ENCODE measurements around the gene MAP3K2. TPM values are rescaled to one million over a fixed set of nuclear protein-coding genes. Genes with fewer than 3 reads are reported as not detected.

MAP3K2 gene
- total RNA-seq, 1 donor from 2014 or later = 73.2 TPM

DNA sequence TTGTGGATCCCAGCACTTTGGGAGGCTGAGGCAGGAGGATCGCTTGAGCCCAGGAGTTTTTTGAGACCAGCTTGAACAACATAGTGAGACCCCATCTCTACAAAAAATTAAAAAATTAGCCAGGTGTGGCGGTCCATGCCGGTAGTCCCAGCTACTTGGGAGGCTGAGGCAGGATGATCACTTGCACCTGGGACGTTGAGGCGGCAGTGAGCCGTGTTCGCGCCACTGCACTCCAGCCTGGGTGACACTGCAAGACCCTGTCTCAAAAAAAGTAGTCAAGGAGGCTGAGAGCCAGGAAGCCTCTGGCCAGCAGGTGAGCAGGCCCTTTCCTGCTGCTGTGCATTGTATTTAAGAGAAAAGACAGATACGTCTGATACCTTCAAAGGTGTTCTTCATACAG lies 19.3 kb upstream of the MAP3K2 start:
- peak; percentile 32 for DNase-seq (ENCODE audit: low spot score)

DNA sequence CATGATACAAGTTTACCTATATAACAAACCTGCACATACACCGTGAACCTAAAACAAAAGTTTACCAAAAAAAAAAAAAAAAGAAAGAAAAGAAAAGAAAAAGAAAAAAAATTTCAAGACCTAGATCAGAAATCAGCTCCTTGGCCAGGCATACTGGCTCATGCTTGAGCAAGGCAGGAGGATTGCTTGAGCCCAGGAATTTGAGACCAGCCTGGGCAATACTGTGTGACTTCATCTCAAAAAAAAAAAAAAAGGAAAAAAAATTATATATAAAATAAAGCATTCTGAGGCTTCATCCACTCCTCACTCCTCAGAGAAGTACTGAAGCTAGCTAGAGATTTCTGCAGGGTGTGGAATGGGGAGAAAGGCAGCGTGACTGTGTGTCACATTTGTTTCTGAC lies 18.7 kb upstream of the MAP3K2 start:
- no peak for DNase-seq (ENCODE audit: low spot score)

DNA sequence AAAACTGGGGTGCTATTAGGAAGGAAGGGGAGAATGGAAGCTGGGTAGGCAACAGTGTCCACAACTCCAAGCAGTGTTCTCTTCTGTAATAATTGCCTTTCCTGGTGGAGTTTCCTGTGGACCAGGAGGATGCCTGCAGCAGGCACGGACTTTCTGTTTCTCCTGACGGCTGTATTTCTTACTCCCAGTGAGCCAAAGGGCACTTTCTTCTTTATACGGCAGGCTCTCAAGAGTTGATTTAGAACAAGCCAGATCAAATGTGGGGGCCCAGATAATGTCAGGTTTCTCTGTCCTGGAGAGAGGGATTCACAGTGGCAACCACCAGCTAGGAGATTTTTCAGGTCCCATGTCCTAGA lies 17.5 kb upstream of the MAP3K2 start:
- DNase-seq (ENCODE audit: low spot score) = peak; percentile 29

DNA sequence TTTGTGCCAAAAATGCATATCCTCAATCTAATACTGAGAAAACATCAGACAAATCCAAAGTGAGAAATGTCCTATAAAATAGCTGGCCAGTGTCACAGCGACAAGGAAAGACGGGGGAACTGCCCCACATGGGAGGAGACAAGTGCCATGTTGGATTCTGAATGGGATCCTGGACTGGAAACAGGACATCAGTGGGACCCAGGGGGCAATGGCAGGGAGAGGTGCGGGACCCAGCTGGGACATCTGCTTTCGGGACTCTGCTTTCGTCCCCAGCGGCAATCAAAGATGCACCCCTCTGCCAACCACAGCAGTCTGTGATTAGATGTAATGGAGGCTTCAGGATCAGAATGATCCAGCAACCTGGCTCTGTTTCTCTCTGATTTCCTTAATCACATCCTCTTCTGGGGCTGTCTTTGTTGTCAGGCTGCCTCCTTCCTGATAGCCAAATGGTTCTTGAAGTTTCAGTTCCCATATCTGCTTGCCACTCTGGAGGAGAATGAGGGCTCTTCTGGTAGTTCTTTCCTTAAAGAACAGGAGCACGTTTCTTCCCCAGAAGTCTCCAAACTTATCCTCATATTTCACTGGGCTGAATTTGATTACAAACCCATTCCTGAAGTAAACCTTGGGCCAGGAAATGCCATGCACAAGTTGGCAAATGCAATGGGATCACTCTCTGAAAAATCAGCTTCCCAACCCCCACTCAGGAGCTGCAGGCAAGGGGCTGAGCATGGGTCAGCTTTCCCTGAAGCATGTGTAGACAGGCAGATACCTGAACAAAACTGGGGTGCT lies 16.9 kb upstream of the MAP3K2 start:
- peak; percentile 29 for DNase-seq (ENCODE audit: low spot score)

DNA sequence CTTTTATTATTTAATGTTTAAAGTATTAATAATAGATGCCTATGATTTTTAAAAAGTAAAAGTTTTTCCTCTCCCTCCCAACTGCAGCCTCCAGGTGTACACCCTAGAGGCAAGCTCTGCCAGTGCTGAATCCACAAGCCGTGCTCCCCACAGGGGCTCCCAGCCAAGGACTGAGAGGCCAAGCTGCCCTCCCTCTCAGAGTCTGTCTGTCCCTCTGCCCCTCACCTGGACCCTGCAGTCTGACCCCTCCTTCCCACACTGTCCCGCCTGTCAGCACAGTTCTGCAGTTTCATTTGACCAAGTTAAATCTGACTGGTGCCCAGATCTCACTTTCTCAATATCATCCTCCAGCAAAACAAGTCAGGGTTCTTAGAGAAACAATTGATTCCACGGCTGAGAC lies 15.7 kb upstream of the MAP3K2 start:
- DNase-seq (ENCODE audit: low spot score) = no peak

DNA sequence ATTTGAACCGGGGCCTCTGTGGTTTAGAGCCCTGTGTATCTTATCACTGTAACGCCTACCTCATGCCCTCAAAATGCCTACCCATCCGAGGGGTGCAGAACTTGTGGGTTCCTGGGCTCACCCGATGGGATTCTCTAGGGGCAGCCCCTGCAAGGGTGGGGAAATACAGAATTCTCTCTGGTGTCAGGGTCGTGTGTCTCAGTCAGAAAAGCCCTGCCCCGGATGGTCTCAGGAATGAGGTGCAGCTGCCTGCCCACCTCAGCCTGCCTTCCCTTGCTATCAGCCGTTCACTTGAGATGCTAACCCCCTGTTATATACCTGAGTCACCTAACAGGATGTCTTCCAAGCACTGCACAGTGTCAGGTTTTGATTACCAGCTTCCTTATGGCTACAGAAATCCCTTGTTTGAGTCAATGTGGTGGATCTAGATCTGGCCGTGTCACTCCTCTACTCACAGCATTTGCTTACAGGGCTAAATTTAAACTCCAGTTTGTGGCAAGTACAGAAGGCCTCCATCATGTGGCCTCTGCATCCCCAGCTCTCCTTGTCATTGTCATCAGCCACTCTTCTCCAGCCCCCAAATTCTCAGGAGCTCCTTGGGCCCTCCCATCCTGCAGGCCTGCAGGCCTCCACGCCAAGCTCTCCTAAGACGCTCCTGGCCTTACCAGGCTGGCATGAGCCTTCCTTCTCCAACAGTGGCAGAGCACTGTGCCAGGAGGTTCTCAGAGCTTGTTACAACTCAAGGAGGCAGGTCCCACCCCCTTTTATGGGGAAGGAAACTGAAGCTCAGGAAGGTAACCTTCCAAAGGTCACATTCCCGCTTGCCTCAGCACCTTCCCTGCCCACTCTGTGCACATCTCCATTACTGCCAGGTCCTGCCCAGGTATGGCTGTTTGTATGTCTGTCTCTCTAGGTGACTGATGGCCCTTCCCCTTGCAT lies 14.3 kb upstream of the MAP3K2 start:
- DNase-seq (ENCODE audit: low spot score) = no peak

DNA sequence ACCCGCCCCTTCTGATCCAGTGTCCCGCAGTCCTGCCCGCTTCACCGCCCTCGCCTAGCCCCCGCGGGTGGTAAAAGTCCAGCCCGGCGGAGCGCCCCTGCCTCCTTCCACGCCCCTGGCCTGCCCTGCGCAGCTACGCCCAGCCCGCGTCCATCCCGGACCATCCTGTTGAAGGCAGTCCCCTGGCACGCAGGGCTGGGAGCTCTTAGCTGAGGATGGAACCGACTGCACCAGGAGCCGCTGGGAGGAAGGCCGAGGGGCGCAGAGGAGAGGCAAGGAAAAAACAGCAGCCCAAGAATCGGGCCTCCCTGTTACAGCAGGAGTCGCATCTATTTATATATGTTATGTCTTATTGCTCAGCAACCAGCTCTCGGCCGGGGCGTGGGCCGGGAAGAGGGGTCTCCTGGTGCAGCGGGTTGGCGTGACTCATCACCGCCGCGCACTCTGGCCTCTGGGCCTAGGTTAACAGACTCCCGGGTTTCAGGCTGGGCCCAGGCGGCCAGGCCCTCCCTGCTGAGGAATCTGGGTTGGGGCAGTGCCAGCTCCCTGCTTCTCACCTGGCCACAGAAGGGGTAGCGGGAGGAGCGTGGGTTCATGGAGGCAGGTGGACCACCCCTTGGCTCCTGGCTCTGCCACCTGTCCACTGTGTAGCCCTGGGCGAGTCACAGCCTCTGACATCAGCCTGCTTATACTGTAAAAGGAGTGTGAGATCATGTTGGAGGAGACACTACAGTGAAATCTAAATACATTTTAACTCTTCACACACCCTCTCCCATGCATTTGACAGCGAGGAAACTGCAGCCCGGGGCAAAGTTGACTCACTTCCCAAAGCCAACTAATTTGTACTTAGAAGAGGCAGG lies 13.4 kb upstream of the MAP3K2 start:
- DNase-seq (ENCODE audit: low spot score) = no peak

DNA sequence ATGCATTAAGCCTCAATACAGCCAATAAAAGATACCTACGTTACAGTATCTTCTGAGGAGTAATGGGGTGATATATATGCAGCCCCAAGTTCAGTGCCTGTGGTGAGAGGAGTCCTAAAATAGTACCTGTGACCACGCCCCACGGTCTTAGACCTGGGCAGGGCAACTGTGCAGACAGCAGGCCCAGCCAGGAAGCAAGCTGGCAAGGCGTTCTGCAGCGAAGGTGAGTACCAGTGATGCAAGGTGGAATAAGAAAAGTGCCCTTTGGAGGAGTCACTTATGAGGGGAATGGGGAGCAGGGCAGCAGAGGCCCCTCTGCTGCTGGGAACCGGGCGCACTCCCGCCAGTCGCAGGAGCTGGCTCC lies 12.7 kb upstream of the MAP3K2 start:
- DNase-seq (ENCODE audit: low spot score) = no peak

DNA sequence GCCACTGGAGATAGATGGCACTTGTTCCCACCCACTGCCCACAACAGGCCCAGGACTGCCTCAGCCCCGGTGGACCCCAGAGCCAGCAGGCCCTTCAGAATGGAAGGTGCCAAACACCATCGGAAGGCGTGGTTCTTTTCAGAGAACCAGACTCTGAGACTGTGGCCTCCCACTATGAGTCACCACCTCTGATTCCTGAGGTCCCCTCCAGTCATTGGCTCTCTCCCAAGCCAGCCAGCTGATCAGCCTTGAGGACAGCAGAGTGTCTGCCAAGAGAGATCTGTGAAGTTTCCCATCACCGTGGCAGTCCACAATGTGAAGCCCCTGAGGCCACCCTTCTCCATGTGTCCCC lies 10.4 kb upstream of the MAP3K2 start:
- peak; percentile 86 for DNase-seq (ENCODE audit: low spot score)

DNA sequence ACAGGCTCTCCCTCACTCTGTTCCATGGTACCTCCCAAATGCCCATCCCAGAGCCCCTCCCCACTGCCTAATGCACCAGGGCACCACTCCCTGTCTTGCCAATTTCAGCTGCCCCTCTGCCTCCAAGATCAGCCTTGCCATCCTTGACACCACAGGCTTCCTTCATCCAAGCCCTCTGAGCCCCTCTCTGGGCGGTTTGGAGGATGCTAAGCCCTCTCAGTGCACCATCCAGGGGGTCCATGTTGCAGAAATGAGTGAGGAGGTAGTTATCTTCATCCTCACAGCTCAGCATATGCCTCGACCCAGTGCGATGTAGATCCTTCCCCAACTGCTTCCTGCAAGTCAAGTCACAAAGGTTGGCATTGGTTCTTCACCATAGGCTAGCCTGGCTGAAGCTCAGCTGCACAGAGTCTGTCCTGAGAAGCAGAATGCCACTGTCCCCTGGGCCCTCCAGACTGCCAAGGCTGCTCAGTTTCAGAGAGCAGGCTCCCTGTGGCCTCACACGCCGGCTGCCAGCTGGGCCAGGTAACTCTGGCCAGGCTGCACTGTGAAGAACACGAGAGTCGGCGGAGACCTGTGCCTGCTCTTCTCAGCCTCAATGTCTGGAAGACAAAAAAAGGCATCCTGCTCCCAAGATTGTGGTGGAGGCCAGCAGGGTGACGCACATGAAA lies 9.9 kb upstream of the MAP3K2 start:
- no peak for DNase-seq (ENCODE audit: low spot score)

DNA sequence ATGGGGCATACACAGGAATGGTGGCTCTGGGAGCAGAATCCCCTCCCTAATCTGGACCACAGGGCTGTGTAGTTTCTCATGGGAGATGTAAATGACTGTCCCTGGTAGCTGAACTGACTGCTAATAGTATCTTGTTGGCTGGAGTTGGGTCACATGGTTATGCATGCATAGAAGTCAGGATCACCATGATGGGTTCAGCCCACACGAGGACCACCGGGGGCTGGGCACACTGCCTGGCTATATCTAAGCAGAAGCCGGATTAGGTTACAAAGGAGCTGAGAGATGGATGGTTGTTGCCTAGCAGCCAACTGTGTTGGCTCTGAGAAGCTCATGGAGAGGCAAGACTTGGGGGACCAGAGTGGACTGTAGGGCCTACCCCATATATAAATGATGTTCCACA lies 6.7 kb upstream of the MAP3K2 start:
- no peak for DNase-seq (ENCODE audit: low spot score)

DNA sequence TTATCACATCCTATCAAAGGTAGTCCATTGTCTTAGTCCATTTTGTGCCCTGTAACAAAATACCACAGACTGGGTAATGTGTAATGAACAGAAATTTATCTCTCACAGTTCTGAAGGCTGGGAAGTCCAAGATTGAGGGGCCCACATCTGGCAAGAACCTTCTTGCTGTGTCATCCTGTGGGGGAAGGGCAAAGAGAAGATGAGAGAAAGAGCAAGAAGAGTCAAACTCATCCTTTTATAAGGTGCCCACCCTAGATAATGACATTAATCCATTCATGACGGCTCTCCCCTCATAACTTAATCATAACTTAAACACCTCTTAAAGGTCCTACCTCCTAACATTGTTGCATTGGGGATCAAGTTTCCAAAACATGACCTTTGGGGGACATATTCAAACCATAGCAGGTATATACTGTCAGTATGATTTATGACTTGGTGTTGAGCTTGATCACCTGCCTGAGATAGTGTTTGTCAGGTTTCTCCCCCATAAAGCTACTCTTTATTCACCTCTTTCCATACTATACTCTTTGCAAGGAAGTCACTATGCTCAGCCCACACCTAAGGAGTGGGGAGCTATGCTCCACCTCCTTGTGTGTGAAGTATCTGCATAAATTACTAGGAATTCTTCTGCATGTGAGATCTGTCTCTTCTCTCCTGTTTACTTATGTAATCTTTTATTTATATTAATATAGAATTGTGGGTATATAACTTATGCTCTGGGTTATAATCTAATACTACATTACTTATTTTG lies 5.2 kb upstream of the MAP3K2 start:
- DNase-seq (ENCODE audit: low spot score) = no peak

DNA sequence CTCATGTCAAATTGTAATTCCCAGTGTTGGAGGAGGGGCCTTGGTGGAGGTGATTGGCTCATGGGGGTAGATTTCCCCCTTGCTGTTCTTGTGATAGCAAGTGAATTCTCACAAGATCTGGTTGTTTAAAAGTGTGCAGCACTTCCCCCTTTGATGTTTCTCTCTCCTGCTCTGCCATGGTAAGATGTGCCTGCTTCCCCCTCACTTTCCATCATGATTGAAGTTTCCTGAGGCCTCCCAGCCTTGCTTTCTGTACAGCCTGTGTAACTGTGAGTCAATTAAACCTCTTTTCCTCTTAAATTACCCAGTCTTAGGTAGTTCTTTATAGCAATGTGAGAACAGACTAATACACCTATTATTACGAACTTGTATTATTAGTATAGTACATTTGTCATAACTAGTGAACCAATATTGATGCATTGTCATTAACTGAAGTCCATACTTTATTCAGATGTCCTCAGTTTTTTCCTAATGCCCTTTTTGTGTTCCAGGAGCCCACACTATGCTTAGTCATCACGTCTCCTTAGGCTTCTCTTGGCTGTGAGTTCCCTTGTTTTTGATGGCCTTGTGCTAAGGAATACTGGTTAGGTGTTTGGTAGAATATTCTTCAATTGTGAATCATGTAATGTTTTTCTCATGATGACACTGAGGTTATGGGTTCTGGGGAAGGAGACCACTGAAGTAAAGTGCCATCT lies 4.5 kb upstream of the MAP3K2 start:
- DNase-seq (ENCODE audit: low spot score) = no peak

DNA sequence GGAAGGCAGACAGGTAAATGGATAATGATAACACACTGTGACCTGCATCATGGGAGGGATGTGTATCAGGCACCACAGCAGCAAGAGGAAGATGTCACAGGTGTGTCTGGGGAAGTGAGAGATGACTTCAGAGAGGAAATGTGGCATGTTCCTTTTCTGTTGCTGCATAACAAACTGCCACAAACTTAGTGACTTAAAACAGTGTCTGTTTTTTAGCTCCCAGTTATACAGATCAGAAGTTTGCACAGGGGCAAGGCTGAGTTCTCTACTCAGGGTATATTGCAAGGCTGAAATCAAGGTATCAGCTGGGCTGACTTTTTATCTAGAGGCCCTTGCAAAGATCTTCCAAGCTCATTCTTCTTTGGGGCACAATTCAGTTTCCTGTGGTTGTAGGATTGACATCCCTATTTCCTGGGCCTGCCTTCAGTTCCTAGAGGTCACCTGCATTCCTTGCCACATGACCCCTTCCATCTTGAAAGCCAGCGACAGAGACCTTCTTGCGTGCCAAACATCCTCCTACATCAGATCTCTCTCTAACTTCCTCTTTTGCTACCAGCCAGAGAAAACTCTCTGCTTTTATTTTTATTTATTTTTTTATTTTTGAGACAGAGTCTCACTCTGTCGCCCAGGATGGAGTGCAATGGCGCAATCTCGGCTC lies 2.1 kb upstream of the MAP3K2 start:
- DNase-seq (ENCODE audit: low spot score) = no peak

DNA sequence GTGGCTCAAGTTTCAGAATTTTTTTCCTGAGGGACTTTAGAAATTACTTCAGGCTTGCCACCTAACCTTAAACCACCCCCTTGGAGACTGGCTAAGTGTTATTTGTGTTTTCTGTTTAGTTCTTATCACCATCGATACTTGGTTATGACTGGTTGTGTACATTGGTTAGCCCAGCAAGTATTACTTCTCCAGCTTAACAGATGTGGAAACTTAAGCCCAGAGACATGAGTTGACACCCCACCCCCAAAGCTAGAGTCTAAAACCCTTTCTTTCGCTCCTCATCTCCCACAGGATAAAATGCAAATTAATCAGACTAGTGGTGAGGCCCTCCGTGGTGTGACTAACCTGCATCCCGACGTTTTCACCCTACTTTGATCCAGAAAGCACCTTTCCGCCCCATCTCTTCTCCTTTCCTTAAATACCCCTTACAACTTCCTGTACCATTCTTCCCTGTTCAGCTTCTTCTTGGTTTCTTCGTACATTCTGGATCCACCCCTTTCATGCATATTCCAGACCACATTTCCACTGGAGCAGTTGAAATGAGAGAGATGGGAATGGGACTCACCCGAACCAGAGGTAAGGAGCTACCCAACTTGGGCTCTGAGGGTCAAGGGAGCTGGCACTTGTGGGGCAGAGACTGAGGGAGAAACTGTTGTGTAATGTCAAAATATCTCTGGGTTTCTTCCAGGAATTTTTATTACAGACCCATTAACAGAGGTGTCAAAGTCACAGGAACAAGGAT lies 819 bp upstream of the MAP3K2 start:
- no peak for DNase-seq (ENCODE audit: low spot score)

DNA sequence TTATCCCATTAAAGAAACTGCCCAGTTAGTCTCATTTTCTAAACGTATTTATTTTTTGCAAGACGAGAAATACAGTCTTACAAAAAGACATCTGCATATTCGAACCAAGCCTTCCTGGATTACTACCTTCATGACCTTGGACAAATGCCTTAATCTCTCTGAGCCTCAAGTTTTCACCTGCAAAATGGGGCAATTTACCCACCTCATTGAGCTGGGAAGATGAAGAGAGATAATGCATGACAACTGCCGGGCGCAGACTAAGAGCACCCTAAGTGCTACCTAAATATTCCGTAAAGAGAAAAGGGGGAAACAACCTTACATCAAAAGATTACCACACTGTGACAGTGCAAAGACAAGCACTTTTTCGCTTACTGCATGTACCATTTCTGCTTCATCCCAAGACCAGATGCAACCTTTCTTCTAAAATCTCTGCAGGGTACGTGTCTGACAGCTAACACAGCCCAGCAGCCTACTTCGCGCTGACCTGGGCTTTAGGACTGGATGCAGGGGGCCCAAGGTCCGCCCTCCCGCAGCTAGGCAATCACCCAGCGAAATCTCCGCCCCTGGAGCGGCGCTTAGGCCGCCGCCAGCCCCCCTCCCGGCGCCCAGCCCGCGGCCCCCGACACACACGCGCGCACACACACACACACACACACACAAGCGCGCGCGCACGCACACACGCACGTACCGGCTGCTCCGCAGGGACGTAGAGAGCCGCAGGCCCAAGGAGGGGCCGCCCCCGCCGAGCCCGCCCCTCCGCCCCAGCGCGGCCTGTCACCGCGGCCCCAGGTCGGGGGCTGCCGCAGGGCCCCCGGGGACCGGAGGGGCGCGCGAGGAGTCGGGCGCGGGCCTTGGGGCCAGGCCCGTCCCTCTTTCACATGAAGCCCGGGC lies 766 bp downstream of the MAP3K2 start:
- DNase-seq (ENCODE audit: low spot score) = peak; percentile 80

DNA sequence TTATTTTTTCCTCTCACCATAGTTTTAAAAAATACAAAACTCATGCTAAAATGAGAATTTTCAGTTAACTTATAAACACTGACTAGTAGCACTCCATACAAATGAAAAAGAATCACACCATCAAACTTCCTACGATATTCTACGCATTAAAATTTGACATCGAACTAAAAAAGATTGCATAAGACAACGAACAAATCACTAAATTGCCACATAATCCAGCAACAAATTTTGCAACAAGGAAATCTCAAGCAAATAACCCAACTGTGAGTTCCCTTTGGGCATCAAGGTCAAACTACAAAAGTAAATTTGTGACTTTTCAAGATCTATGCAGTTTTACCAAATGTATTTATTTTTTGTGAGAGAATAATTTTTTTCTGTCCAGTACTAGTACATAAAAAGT lies 1.5 kb downstream of the MAP3K2 start:
- no peak for DNase-seq (ENCODE audit: low spot score)

DNA sequence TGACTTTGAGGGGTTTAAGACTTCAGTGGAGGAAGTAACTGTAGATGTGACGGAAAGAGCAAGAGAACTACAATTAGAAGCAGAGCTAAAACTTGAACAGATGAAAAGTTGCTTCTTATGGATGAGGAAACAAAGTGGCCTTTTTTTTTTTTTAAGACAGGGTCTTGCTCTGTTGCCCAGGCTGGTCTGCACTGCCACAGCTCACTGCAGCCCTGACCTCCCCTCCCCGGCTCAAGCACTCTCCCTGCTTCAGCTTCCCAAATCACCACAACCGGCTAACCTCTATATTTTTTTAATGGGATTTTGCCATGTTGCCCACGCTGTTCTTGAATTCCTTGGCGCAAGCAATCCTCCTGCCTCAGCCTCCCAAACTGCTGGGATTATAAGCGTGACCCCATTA lies 3.2 kb downstream of the MAP3K2 start:
- DNase-seq (ENCODE audit: low spot score) = no peak
